HepG2 (cell line): ENCODE results near the gene ORC1. TPM values are rescaled to one million over a fixed set of nuclear protein-coding genes. Genes with fewer than 3 reads are reported as not detected.

Source experiments
- DMTF1 ChIP-seq: sonication (generic); formaldehyde crosslinking; IDR thresholded peaks from 2 replicates; pipeline ENCODE4 v1.4.0; 2020; ENCODE audit warnings: mild to moderate bottlenecking, missing genetic modification reagents
- ELF1 ChIP-seq: sonication (generic); formaldehyde crosslinking; IDR thresholded peaks from 2 replicates; pipeline ENCODE4 v1.4.0; 2020; ENCODE audit warnings: missing genetic modification reagents
- GPBP1L1 ChIP-seq: sonication (generic); formaldehyde crosslinking; IDR thresholded peaks from 2 replicates; pipeline ENCODE4 v1.5.0; 2020; ENCODE audit warnings: mild to moderate bottlenecking, missing genetic modification reagents
- SIX4 ChIP-seq: sonication (generic); formaldehyde crosslinking; IDR thresholded peaks from 2 replicates; pipeline ENCODE4 v1.4.0; 2020; ENCODE audit warnings: missing genetic modification reagents
- STAG1 ChIP-seq: sonication (generic); formaldehyde crosslinking; IDR thresholded peaks from 2 replicates; pipeline ENCODE4 v1.4.0; 2020; ENCODE audit warnings: missing genetic modification reagents
- THAP7 ChIP-seq: sonication (generic); formaldehyde crosslinking; IDR thresholded peaks from 2 replicates; pipeline ENCODE4 v1.8.1; 2023; ENCODE audit warnings: mild to moderate bottlenecking, missing genetic modification reagents
- THAP8 ChIP-seq: sonication (generic); formaldehyde crosslinking; IDR thresholded peaks from 2 replicates; pipeline ENCODE4 v1.5.1; 2020; ENCODE audit warnings: missing genetic modification reagents, mild to moderate bottlenecking, borderline replicate concordance
- ZNF124 ChIP-seq: sonication (generic); formaldehyde crosslinking; IDR thresholded peaks from 2 replicates; pipeline ENCODE4 v1.4.0; 2020; ENCODE audit warnings: missing genetic modification reagents
- ZNF431 ChIP-seq: sonication (generic); formaldehyde crosslinking; IDR thresholded peaks from 2 replicates; pipeline ENCODE4 v1.9.0; 2022; ENCODE audit warnings: missing genetic modification reagents, low read depth, mild to moderate bottlenecking, borderline replicate concordance
- ZNF552 ChIP-seq: sonication (generic); formaldehyde crosslinking; IDR thresholded peaks from 2 replicates; pipeline ENCODE4 v1.9.0; 2022; ENCODE audit warnings: missing genetic modification reagents, mild to moderate bottlenecking, borderline replicate concordance
- ZNF562 ChIP-seq: sonication (generic); formaldehyde crosslinking; IDR thresholded peaks from 2 replicates; pipeline ENCODE4 v1.8.0; 2022; ENCODE audit warnings: missing genetic modification reagents, borderline replicate concordance
- ZNF569 ChIP-seq: sonication (generic); formaldehyde crosslinking; IDR thresholded peaks from 2 replicates; pipeline ENCODE4 v1.5.0; 2020; ENCODE audit warnings: mild to moderate bottlenecking, missing genetic modification reagents, moderate library complexity, borderline replicate concordance
- ZNF576 ChIP-seq: sonication (generic); formaldehyde crosslinking; IDR thresholded peaks from 2 replicates; pipeline ENCODE4 v1.4.0; 2020; ENCODE audit warnings: mild to moderate bottlenecking, missing genetic modification reagents
- polyA plus RNA-seq, 8 experiments: library from polyadenylated mRNA; depleted of rRNA in 3 of 8; stranded (reverse) in 7 of 8; unstranded in 1 of 8; fragments of >200 nt; fragmentation: Illumina TruSeq in 4 of 8; extraction: Trizol in 4 of 8; gene quantifications; 2 replicates each; pipeline versions ENCODE4 v1.2.1 to v1.2.3, GENCODE V29; 2011 to 2016; ENCODE audit warnings: low read depth in 4 of 8, missing spikeins in 1 of 8, mixed read lengths in 1 of 8; ENCODE audit not compliant: insufficient read depth in 1 of 8
- total RNA-seq, 5 experiments: library from RNA; depleted of rRNA; stranded (reverse); fragments of >200 nt; fragmentation: Illumina TruSeq; extraction: Trizol; gene quantifications; 2 replicates each; pipeline ENCODE4 v1.2.3, GENCODE V29; 2016; ENCODE audit warnings: low read depth in 1 of 5
- TF ChIP-seq, protein P1 (sequence below): sonication (generic); formaldehyde crosslinking; conservative IDR thresholded peaks from 2 replicates; pipeline ENCODE4 v1.4.0; 2020; ENCODE audit warnings: missing genetic modification reagents
- TF ChIP-seq, protein P2 (sequence below): sonication (generic); formaldehyde crosslinking; IDR thresholded peaks from 2 replicates; pipeline ENCODE4 v1.4.0; 2020; ENCODE audit warnings: missing genetic modification reagents
- TF ChIP-seq, protein P3 (sequence below): sonication (generic); formaldehyde crosslinking; IDR thresholded peaks from 2 replicates; pipeline ENCODE4 v1.4.0; 2020; ENCODE audit warnings: missing genetic modification reagents

Gene ORC1
- total and polyA plus RNA-seq, 2 of the 13 experiments (the other 11 are each of a cell fraction or from before 2014, with no cell fraction given) = 7.0 to 23.5 TPM

GRCh38 chr1:52404116-52404974 lies at the start of gene ORC1, which contains the start of gene PRPF38A (continued):
- no peak for TF ChIP-seq SIX4 (CRISPR knock-in tag)
- TF ChIP-seq THAP7 (CRISPR knock-in tag) = no peak; the same call in 1 of the 2 replicates
- no peak for TF ChIP-seq ZNF576
- TF ChIP-seq THAP8 (CRISPR knock-in tag) = no peak
- TF ChIP-seq GPBP1L1 = no peak
- no peak for TF ChIP-seq ZNF552 (CRISPR knock-in tag)
- TF ChIP-seq, protein P1, sequence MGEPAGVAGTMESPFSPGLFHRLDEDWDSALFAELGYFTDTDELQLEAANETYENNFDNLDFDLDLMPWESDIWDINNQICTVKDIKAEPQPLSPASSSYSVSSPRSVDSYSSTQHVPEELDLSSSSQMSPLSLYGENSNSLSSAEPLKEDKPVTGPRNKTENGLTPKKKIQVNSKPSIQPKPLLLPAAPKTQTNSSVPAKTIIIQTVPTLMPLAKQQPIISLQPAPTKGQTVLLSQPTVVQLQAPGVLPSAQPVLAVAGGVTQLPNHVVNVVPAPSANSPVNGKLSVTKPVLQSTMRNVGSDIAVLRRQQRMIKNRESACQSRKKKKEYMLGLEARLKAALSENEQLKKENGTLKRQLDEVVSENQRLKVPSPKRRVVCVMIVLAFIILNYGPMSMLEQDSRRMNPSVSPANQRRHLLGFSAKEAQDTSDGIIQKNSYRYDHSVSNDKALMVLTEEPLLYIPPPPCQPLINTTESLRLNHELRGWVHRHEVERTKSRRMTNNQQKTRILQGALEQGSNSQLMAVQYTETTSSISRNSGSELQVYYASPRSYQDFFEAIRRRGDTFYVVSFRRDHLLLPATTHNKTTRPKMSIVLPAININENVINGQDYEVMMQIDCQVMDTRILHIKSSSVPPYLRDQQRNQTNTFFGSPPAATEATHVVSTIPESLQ (CRISPR knock-in tag) = no peak
- TF ChIP-seq, protein P2, sequence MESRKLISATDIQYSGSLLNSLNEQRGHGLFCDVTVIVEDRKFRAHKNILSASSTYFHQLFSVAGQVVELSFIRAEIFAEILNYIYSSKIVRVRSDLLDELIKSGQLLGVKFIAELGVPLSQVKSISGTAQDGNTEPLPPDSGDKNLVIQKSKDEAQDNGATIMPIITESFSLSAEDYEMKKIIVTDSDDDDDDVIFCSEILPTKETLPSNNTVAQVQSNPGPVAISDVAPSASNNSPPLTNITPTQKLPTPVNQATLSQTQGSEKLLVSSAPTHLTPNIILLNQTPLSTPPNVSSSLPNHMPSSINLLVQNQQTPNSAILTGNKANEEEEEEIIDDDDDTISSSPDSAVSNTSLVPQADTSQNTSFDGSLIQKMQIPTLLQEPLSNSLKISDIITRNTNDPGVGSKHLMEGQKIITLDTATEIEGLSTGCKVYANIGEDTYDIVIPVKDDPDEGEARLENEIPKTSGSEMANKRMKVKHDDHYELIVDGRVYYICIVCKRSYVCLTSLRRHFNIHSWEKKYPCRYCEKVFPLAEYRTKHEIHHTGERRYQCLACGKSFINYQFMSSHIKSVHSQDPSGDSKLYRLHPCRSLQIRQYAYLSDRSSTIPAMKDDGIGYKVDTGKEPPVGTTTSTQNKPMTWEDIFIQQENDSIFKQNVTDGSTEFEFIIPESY (CRISPR knock-in tag) = no peak
- TF ChIP-seq ZNF569 (CRISPR knock-in tag) = no peak
- TF ChIP-seq STAG1 (CRISPR knock-in tag) = peak; percentile 53
- TF ChIP-seq, protein P3, sequence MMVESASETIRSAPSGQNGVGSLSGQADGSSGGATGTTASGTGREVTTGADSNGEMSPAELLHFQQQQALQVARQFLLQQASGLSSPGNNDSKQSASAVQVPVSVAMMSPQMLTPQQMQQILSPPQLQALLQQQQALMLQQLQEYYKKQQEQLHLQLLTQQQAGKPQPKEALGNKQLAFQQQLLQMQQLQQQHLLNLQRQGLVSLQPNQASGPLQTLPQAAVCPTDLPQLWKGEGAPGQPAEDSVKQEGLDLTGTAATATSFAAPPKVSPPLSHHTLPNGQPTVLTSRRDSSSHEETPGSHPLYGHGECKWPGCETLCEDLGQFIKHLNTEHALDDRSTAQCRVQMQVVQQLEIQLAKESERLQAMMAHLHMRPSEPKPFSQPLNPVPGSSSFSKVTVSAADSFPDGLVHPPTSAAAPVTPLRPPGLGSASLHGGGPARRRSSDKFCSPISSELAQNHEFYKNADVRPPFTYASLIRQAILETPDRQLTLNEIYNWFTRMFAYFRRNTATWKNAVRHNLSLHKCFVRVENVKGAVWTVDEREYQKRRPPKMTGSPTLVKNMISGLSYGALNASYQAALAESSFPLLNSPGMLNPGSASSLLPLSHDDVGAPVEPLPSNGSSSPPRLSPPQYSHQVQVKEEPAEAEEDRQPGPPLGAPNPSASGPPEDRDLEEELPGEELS (CRISPR knock-in tag) = no peak; the same call in 1 of the 2 replicates
- no peak for TF ChIP-seq ZNF124 (CRISPR knock-in tag)
- no peak for TF ChIP-seq ZNF562 (CRISPR knock-in tag)
- TF ChIP-seq DMTF1 = no peak
- TF ChIP-seq ELF1 (CRISPR knock-in tag) = peak; percentile 90
- peak; percentile 46; the same call in 1 of the 2 replicates for TF ChIP-seq ZNF431
